Stomach smooth muscle (tissue), 2 donors: ENCODE results near the gene PDE4D.
"Not testable (repeated sequence)": the region's sequence is repeated elsewhere in the genome, so short reads cannot be mapped to it uniquely, and the experiment has no call there.

Experiments used
- H3K27ac ChIP-seq: one replicate; pipeline ENCODE4 v1.7.0; 2013; ENCODE audit warnings: mild to moderate bottlenecking, low read length, inconsistent platforms
- H3K27me3 ChIP-seq, 2 donors: one replicate each; pipeline ENCODE4 v1.7.0; 2013; ENCODE audit warnings: low read length in 2 of 2; ENCODE audit not compliant: insufficient read depth in 2 of 2, control insufficient read depth in 1 of 2
- H3K36me3 ChIP-seq, 2 donors: one replicate each; pipeline ENCODE4 v1.7.0; 2013; ENCODE audit warnings: low read length in 2 of 2; ENCODE audit not compliant: control insufficient read depth in 2 of 2, insufficient read depth in 2 of 2
- H3K4me1 ChIP-seq: one replicate; pipeline ENCODE4 v1.7.0; 2013; ENCODE audit warnings: low read length; ENCODE audit not compliant: control insufficient read depth, insufficient read depth
- H3K4me3 ChIP-seq, 2 donors: one replicate each; pipeline ENCODE4 v1.7.0; 2013; ENCODE audit warnings: low read length in 2 of 2
- H3K9ac ChIP-seq, 2 donors: one replicate each; pipeline ENCODE4 v1.7.0; 2013; ENCODE audit warnings: low read length in 2 of 2, mild to moderate bottlenecking in 1 of 2
- H3K9me3 ChIP-seq, 2 donors: one replicate each; pipeline ENCODE4 v1.7.0; 2013; ENCODE audit warnings: low read length in 2 of 2; ENCODE audit not compliant: control insufficient read depth in 2 of 2
- donor health status: healthy.
- donor health status: Pancreatic carcinoma.

PDE4D gene

GRCh38 chr5:59474324-59474723 is 419.2 kb downstream of the PDE4D start:
- no peaks in the 10 kb centered on the region for H3K9me3 ChIP-seq
- no peaks in the 10 kb centered on the region for H3K4me1 ChIP-seq
- no peak overlapping the region for H3K9ac ChIP-seq
- no peaks in the 10 kb centered on the region for H3K27me3 ChIP-seq
- no peak overlapping the region for H3K4me3 ChIP-seq
- H3K36me3 ChIP-seq: no peaks in the 10 kb centered on the region
- H3K27ac ChIP-seq: no peak overlapping the region

- Histone ChIP-seq H3K4me1 (no peaks in the 10 kb centered on the region), H3K9ac (no peak overlapping the region), H3K27ac (no peak overlapping the region), H3K4me3 (no peak overlapping the region), H3K36me3 (no peaks in the 10 kb centered on the region), H3K9me3 (no peaks in the 10 kb centered on the region), H3K27me3 (no peaks in the 10 kb centered on the region)
These were observed 419.9 kb downstream of the PDE4D start for GRCh38 chr5:59473611-59474010.

- no peaks in the 10 kb centered on the region for H3K4me1 ChIP-seq
- H3K27me3 ChIP-seq: no peaks in the 10 kb centered on the region
- H3K36me3 ChIP-seq: no peaks in the 10 kb centered on the region
- no peak overlapping the region for H3K4me3 ChIP-seq
- no peaks in the 10 kb centered on the region for H3K9me3 ChIP-seq
- no peak overlapping the region for H3K9ac ChIP-seq
- no peak overlapping the region for H3K27ac ChIP-seq
These were observed 422.1 kb downstream of the PDE4D start for GRCh38 chr5:59471463-59471862.

- H3K9ac ChIP-seq: no peak overlapping the region
- no peaks in the 10 kb centered on the region for H3K36me3 ChIP-seq
- no peaks in the 10 kb centered on the region for H3K9me3 ChIP-seq
- H3K27me3 ChIP-seq: no peaks in the 10 kb centered on the region
- H3K4me1 ChIP-seq: no peaks in the 10 kb centered on the region
- H3K27ac ChIP-seq: no peak overlapping the region
- no peak overlapping the region for H3K4me3 ChIP-seq
These were observed 425.6 kb downstream of the PDE4D start for GRCh38 chr5:59467969-59468368.

- Histone ChIP-seq H3K27ac (no peak overlapping the region), H3K9me3 (no peaks in the 10 kb centered on the region), H3K36me3 (no peaks in the 10 kb centered on the region), H3K9ac (no peak overlapping the region), H3K4me3 (no peak overlapping the region), H3K27me3 (no peaks in the 10 kb centered on the region), H3K4me1 (no peaks in the 10 kb centered on the region)
These were observed 427.3 kb downstream of the PDE4D start for GRCh38 chr5:59466271-59466670.

GRCh38 chr5:59464969-59465368 is 428.6 kb downstream of the PDE4D start:
- Histone ChIP-seq H3K9ac (no peak overlapping the region), H3K27me3 (no peaks in the 10 kb centered on the region), H3K9me3 (no peaks in the 10 kb centered on the region), H3K4me3 (no peak overlapping the region), H3K36me3 (no peaks in the 10 kb centered on the region), H3K27ac (no peak overlapping the region), H3K4me1 (no peaks in the 10 kb centered on the region)

- H3K27me3 ChIP-seq, H3K36me3 ChIP-seq, H3K9ac ChIP-seq, H3K9me3 ChIP-seq, H3K27ac ChIP-seq, H3K4me1 ChIP-seq, H3K4me3 ChIP-seq: not testable (repeated sequence)
These were observed 429.8 kb downstream of the PDE4D start for GRCh38 chr5:59463618-59464166.

- H3K36me3 ChIP-seq: no peaks in the 10 kb centered on the region
These were observed 430.6 kb downstream of the PDE4D start for GRCh38 chr5:59462956-59463355.

GRCh38 chr5:59460368-59461153 is 433.0 kb downstream of the PDE4D start:
- H3K36me3 ChIP-seq: no peaks in the 10 kb centered on the region
- H3K4me1 ChIP-seq: no peaks in the 10 kb centered on the region
- H3K4me3 ChIP-seq: no peak overlapping the region
- no peaks in the 10 kb centered on the region for H3K9me3 ChIP-seq
- no peak overlapping the region for H3K27ac ChIP-seq
- no peaks in the 10 kb centered on the region for H3K27me3 ChIP-seq
- no peak overlapping the region for H3K9ac ChIP-seq

More at GRCh38 chr5:59462956-59463355, 430.6 kb downstream of the PDE4D start:
- H3K27me3 ChIP-seq: no peaks in the 10 kb centered on the region
- no peak overlapping the region for H3K4me3 ChIP-seq
- H3K9me3 ChIP-seq: no peaks in the 10 kb centered on the region
- no peak overlapping the region for H3K9ac ChIP-seq
- H3K27ac ChIP-seq: no peak overlapping the region
- no peaks in the 10 kb centered on the region for H3K4me1 ChIP-seq

GRCh38 chr5:59458966-59459729 is 434.4 kb downstream of the PDE4D start:
- Histone ChIP-seq H3K9me3 (no peaks in the 10 kb centered on the region), H3K4me1 (no peaks in the 10 kb centered on the region), H3K27ac (no peak overlapping the region), H3K36me3 (no peaks in the 10 kb centered on the region), H3K9ac (no peak overlapping the region), H3K27me3 (no peaks in the 10 kb centered on the region), H3K4me3 (no peak overlapping the region)

GRCh38 chr5:59458321-59458720 is 435.2 kb downstream of the PDE4D start:
- Histone ChIP-seq H3K9ac (no peak overlapping the region), H3K4me1 (no peaks in the 10 kb centered on the region), H3K36me3 (no peaks in the 10 kb centered on the region), H3K27me3 (no peaks in the 10 kb centered on the region), H3K4me3 (no peak overlapping the region), H3K9me3 (no peaks in the 10 kb centered on the region), H3K27ac (no peak overlapping the region)
